Endothelial cell of hepatic sinusoid (primary cell): ENCODE results near the gene TET1.
"Not testable (repeated sequence)": the region's sequence is repeated elsewhere in the genome, so short reads cannot be mapped to it uniquely, and the experiment has no call there.

ENCODE experiments used
- in situ Hi-C: cut with HindIII; loops from 2 replicates; pipeline ENCODE4 v1.10.0; 2017; ENCODE audit warnings: low sequenced_read_pairs

Gene TET1

DNA sequence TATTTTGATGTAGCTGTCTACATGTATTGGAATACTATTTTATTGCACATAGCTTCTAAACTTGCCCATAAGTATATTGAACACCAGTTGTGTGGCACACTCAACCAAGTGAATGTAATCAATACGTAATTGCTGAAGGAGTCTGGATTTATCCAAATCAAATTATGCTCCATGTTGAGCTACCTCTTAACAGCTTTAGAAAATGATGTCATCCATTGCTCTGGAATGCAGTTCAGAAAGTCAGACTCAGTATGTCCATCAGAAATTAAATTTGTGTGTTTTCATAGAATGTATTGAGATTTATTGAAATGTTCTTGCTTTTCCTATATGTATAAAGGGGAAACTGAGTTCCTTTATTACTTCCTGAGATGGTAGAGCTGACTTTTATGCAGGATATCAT, 135.9 kb downstream of the TET1 start:
- in situ Hi-C loops, result no loop called here

DNA sequence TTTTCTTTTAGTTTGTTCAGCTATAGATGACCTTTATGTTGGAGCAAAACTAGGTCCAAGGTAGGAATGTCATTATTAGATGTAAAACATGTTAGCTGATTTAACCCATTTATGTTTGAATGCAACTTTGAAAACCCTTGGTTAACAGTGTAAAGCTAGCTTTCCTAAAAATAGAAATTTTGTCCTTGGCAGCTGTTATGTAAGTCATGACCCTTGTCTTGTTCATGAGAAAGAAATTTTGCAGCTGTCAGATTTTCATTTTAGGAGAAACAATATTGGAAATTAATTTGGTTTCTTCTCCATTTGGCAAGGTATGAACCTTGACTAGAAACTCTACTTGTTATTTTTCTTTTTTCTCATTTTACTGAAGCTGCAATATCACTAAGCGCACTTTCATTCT, 137.0 kb downstream of the TET1 start:
- in situ Hi-C loops, result no loop called here

DNA sequence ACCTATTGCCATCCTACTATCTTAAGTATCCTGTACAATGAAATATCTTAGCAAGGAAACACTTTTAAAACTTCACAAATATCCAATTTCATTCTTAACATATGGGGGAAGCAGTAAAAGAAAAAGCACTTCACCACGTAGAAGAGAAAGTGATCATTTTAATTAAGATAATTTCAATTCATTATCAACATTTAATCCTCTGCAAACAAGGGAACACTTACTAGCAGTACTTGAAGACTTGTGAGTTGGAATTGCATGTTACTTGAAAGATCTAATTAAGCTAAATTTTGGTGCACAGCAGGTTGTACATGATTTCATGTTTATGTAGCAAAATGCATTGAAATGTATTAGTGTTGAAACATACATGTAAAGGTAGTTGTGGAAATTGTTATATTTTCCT, 140.1 kb downstream of the TET1 start:
- in situ Hi-C loops, result no loop called here

DNA sequence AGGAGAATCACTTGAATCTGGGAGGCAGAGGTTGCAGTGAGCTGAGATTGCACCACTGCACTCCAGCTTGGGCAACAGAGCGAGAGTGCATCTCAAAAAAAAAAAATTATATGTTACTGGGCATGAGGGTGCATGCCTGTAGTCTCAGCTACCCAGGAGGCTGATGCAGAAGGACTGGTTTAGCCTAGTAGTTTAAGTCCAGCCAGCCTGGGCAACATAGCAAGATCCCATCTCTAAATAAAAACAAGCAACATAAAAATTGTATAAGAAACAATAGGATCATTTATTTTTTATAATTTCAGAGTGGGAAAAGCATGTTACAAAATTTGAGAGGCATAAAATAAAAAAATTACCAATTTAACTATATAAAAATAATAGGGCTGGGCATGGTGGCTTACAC, 145.4 kb downstream of the TET1 start:
- in situ Hi-C loops, result no loop called here

DNA sequence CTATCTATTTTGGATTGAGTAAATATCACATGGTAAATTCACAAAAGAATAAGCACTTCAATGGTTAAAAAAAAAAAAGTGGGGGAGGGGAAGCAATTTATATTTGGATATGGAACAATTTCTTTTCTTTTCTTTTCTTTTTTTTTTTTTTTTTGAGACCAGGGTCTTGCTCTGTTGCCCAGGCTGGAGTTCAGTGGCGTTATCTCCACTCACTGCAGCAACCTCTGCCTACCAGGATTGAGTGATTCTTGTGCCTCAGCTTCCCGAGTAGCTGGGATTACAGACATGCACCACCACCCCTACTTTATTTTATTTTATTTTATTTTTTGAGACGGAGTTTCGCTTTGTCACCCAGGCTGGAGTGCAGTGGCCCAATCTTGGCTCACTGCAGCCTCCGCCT, 148.8 kb downstream of the TET1 start:
- in situ Hi-C loops, result not testable (repeated sequence)

DNA sequence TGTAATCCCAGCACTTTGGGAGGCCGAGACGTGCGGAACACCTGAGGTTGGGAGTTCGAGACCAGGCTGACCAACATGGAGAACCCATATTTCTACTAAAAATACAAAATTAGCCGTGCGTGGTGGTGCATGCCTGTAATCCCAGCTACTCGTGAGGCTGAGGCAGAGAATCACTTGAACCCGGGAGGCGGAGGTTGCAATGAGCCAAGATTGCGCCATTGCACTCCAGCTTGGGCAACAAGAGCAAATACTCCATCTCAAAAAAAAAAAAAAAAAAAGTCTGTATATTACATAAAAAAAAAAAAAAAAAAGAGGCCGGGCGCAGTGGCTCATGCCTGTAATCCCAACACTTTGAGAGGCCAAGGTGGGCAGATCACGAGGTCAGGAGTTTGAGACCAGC, 152.9 kb downstream of the TET1 start:
- in situ Hi-C loops, result not testable (repeated sequence)

DNA sequence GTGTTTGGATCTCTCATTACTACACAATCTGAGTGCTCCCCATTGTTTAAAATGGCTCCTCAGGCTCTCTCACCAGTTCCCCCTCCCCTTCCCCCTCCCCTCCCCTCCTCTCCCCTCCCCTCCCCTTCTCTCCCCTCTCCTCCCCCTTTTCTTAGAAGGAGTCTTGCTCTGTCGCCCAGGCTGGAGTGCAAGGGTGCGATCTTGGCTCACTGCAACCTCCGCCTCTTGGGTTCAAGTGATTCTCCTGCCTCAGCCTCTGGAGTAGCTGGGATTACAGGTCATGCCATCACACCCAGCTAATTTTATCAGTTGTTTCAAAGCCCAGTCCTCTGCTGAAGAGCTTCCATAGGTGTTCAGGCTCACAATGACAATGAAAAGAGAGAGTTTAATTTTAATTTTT, 157.3 kb downstream of the TET1 start:
- in situ Hi-C loops, result no loop called here

DNA sequence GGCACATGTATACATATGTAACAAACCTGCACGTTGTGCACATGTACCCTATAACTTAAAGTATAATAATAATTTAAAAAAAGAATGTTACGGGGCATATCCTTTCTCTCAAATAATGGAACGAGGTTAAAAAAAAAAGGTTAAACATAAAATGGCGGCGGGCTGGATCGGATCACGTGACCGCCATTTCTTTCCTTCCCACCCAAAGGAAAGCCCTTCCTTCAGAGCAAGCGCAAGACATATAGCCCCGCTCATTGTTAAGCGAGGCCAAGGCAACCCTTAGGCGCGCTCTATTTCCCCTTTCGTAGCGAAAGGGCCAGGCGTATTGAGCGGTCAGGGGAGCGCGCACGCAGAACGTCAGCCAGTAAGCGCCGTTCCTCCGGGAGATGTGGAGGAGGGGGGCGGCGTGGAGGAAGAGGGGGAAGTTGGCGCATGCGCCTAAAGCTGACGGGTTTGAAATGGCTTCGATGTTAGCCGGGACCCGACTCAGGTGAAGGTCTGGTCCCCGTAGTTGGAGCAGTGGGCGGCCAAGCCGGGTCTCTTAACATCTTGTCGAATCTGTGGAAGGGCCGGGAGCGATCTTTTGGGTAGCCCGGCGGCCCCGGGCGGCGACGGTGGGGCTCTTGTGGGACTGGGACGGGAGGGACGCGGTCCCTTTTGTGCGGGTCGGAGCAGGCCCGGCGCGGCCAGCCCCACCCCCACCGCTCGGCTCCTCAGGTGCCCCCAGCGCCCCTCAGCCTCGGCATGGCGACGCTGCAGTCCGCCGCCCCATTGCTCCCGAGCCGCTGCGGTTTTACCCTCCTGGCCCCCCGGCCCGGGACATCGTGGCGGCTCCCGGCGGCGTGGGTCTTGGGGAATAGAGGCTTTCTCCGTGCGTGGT, 160.9 kb downstream of the TET1 start, which contains the start of gene CCAR1:
TSS of gene CCAR1 (plus strand) at position 447 of the 880 bp plus-strand sequence. CDS start 1,266 bp downstream, outside the sequence.
- in situ Hi-C loops, result no loop called here

DNA sequence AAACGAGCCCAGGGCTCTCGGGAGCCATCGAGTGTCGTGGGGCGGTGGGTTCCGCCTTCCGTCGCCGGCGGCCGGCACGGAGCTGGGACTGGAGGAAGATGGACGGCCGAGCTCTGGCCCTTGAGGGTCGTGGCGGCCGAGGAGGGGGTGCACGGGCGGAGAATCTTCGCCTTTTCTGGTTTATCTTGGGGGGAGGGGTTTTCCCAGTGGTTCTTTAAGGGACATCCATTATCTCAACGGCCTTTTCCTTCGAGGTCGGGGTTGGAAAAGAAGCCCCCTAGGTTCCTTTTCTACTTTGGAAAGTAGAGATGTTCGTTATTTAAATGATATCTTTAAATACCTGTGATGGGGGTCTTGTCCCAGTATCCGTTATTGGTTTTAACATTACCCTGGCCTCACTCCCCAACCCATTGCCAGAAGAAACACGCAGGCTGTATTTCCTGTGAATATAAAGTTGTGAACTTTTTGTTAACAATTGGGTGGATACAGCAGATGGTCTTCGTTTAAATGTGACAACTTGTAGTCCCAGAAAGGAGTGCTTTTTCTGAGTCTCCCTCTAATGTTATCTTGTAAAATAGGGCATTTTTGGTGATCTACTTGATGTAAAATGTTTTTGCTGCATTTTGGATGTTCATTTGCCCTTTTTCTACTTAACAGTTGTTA, 161.7 kb downstream of the TET1 start:
- in situ Hi-C loops, result no loop called here

DNA sequence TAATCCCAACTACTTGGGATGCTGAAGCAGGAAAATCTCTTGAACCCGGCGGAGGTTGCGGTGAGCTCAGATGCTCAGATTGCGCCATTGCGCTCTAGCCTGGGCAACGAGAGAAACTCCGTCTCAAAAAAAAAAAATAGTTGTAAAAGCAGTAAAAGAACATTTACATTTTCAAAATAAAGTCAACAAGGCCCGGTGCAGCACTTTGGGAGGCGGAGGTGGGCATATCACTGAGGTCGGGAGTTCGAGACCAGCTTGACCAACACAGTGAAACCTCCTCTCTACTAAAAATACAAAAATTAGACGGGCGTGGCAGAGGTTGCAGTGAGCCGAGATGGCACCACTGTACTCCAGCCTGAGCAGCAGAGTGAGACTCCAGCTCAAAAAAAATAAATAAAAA, 164.9 kb downstream of the TET1 start:
- in situ Hi-C loops, result loop anchor here (5.0 kb wide), 2 partner anchors 77 to 268 kb away; no protein-coding TSS in a partner anchor

DNA sequence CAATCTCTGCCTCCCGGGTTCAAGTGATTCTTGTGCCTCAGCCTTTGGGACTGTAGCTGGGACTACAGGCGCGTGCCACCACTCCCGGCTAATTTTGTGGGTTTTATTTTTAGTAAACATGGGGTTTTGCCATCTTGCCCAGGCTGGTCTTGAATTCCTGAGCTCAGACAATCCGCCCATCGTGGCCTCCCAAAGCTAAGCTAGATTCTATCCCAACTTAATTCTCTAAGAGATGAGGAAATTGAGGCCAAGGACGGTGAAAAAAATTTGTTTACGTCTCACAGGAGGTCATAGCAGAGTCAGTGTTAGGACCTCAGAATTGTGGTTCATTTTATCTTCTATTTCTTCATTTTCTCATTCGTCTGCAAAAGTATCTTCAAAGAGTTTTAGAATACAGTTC, 167.0 kb downstream of the TET1 start:
- in situ Hi-C loops, result loop anchor here (5.0 kb wide), 2 partner anchors 75 to 270 kb away; no protein-coding TSS in a partner anchor

DNA sequence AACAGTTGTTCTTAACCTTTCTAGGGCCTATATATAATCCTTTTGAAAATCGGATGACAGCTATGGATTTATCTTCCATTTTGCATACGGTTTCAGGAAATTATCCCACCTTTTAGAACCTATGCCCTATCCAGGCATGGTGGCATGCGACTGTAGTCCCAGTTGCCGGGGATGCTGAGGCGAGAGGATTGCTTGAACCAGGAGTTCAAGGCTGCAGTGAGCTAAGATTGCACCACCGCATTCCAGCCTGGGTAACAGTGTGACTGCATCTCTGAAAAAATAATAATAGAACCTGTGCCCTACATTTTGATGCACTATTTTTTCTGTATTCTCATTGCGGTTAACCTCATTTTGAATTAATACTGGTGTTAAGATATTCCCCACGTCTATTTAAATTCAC, 172.5 kb downstream of the TET1 start:
- in situ Hi-C loops, result no loop called here

DNA sequence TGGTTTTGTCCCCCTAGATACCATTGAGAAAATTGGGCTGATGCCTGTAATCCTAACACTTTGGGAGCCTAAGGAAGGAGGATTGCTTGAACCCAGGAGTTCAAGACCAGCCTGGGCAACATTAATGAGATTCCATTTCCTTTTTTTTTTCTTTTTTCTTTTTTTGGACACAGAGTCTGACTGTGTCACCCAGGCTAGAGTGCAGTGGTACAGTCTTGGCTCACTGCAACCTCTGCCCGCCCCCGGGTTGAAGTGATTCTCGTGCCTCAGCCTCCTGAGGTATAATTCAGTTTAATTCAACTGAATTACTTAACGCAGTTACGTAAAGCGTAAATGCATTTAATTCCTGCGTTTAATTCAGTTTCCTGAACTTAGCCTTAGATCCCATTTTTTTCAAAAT, 174.2 kb downstream of the TET1 start:
- in situ Hi-C loops, result no loop called here

DNA sequence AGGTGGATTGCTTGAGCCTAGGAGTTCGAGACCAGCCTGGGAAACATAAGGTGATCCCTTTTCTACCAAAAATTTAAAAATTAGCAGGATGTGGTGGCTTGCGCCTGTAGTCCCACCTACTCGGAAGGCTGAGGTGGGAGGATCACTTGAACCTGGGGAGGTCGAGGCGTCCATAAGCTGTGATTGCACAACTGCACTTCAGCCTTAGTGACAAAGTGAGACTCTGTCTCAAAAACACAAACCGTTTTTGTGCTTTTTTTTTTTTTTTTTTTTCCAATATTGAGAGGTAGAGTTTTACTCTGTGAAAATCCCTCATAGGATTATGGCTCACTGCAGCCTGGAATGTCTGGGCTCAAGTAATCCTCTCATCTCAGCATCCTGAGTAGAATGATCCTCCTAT, 175.0 kb downstream of the TET1 start:
- in situ Hi-C loops, result no loop called here

DNA sequence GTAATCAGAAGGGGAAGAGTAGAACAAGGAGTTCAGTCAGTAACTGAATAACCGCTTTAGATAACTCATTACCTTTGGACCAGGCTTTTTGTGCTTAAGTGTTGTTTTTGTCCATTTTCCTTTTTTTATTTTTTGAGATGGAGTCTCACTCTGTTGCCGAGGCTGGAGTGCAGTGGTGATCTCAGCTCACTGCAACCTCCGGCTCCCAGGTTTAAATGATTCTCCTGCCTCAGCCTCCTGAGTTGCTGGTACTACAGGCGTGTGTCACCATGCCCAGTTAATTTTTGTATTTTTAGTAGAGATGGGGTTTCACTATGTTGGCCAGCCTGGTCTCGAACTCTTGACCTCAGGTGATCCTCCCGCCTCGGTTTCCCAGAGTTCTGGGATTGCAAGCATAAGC, 175.6 kb downstream of the TET1 start:
- in situ Hi-C loops, result not testable (repeated sequence)

DNA sequence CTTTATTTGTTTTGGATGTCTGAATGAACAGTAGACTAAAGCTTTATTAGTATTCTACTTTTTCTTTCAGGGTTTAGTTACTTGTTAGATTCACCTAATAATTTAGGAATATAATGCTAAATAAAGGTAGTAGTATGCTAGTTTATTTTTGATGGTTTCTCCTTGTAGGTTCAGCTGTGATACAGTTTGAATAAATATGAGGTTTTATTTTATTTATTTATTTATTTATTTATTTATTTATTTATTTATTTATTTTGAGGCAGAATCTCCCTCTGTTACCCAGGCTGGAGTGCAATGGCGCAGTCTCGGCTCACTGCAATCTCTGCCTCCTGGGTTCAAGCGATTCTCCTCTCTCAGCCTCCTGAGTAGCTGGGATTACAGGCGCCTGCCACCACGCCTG, 180.5 kb downstream of the TET1 start:
- in situ Hi-C loops, result loop anchor here (5.0 kb wide), 1 partner anchor 88 kb away; no protein-coding TSS in a partner anchor

DNA sequence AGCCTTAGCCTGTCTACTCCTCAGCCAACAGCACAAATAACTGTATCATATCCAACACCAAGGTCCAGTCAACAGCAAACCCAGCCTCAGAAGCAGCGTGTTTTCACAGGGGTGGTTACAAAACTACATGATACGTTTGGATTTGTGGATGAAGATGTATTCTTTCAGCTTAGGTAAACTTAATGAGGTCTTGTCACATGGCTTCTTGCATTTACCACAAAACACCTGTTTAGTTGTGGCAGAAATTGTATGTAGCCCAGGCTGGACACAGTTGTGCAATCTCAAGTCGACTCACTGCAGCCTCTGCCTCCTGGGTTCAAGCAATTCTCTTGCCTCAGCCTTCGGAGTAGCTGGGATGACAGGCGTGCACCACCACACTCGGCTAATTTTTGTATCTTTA, 182.3 kb downstream of the TET1 start:
- in situ Hi-C loops, result loop anchor here (5.0 kb wide), 1 partner anchor 90 kb away; no protein-coding TSS in a partner anchor
